Nephron (organoid): ENCODE data around the gene SMIM43.

Experiments
- H3K27ac Mint-ChIP-seq, 3 experiments: 2 replicates each; pipeline ENCODE4 v1.8.0; 2020; ENCODE audit warnings: mixed read lengths in 3 of 3, mild to moderate bottlenecking in 2 of 3, moderate library complexity in 1 of 3
- H3K27me3 Mint-ChIP-seq: 2 replicates; pipeline ENCODE4 v1.8.0; 2021; ENCODE audit warnings: low read depth, mild to moderate bottlenecking, moderate library complexity, mixed read lengths
- H3K36me3 Mint-ChIP-seq: 2 replicates; pipeline ENCODE4 v1.8.0; 2020; ENCODE audit warnings: low read depth, mixed read lengths
- H3K4me1 Mint-ChIP-seq: 2 replicates; pipeline ENCODE4 v1.8.0; 2020; ENCODE audit warnings: mixed read lengths
- H3K4me3 Mint-ChIP-seq, 3 experiments: 2 replicates each; pipeline ENCODE4 v1.8.0; 2020; ENCODE audit warnings: mild to moderate bottlenecking in 3 of 3, mixed read lengths in 3 of 3, moderate library complexity in 2 of 3
- H3K9me3 Mint-ChIP-seq: 2 replicates; pipeline ENCODE4 v1.8.0; 2020; ENCODE audit warnings: mixed read lengths
- CTCF ChIP-seq, 3 experiments: fragments of 200-600 bp; sonication (generic); IDR thresholded peaks; one replicate each; pipeline ENCODE4 v1.5.0; 2021; ENCODE audit warnings: antibody characterized with exemption in 3 of 3; ENCODE audit not compliant: unreplicated experiment in 3 of 3

The SMIM43 gene

GRCh38 chr4:121724671-121725070, 40.3 kb downstream of the SMIM43 start:
- H3K9me3 Mint-ChIP-seq, result no peaks in the 10 kb centered on the region
- H3K27ac Mint-ChIP-seq, result no peak overlapping the region
- peaks cover 4% of the 10 kb centered on the region for H3K27me3 Mint-ChIP-seq
- TF ChIP-seq CTCF (IDR thresholded peaks at IDR 0.05; ENCODE audit: unreplicated experiment in 3 of 3), result no peak
- no peaks in the 10 kb centered on the region for H3K4me1 Mint-ChIP-seq
- no peaks in the 10 kb centered on the region for H3K36me3 Mint-ChIP-seq
- no peak overlapping the region for H3K4me3 Mint-ChIP-seq

DNA sequence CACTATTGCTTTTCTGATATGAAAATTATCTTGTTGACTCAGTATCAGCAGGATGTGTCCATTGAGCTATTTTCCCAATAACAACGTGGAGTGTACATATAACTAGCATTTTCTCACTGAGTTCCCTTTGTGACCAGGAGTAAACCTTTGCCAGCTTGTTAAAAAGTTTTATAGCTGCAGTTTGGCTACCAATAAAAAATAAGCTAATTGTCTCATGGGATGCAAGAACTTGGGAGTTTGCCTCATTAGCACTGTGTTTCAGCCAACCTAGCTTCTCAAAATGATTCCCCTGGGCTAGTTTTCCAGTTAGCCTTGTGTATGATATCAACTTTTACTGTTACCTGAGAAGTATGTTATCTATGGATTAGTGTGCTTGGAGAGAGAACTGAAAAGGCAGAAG, 43.3 kb downstream of the SMIM43 start:
- no peaks in the 10 kb centered on the region for H3K9me3 Mint-ChIP-seq
- H3K4me1 Mint-ChIP-seq, result no peaks in the 10 kb centered on the region
- H3K27ac Mint-ChIP-seq, result no peak overlapping the region
- no peak overlapping the region for H3K4me3 Mint-ChIP-seq
- H3K36me3 Mint-ChIP-seq, result no peaks in the 10 kb centered on the region
- no peak for TF ChIP-seq CTCF (IDR thresholded peaks at IDR 0.05; ENCODE audit: unreplicated experiment in 3 of 3)
- peaks cover 7% of the 10 kb centered on the region for H3K27me3 Mint-ChIP-seq

- no peak for TF ChIP-seq CTCF (IDR thresholded peaks at IDR 0.05; ENCODE audit: unreplicated experiment in 3 of 3)
- Mint-ChIP-seq H3K9me3 (no peaks in the 10 kb centered on the region), H3K4me3 (no peak overlapping the region), H3K4me1 (no peaks in the 10 kb centered on the region), H3K27me3 (peaks cover 6% of the 10 kb centered on the region), H3K36me3 (no peaks in the 10 kb centered on the region), H3K27ac (no peak overlapping the region)
Observed at GRCh38 chr4:121720109-121720508, 44.9 kb downstream of the SMIM43 start.

GRCh38 chr4:121717680-121718237, 47.2 kb downstream of the SMIM43 start:
- no peaks in the 10 kb centered on the region for H3K4me1 Mint-ChIP-seq
- no peaks in the 10 kb centered on the region for H3K9me3 Mint-ChIP-seq
- no peak for TF ChIP-seq CTCF (IDR thresholded peaks at IDR 0.05; ENCODE audit: unreplicated experiment in 3 of 3)
- no peak overlapping the region for H3K4me3 Mint-ChIP-seq
- H3K27ac Mint-ChIP-seq, result no peak overlapping the region
- no peaks in the 10 kb centered on the region for H3K36me3 Mint-ChIP-seq
- H3K27me3 Mint-ChIP-seq, result peaks cover 4% of the 10 kb centered on the region

- H3K27me3 Mint-ChIP-seq, result peaks cover 10% of the 10 kb centered on the region
- H3K36me3 Mint-ChIP-seq, result no peaks in the 10 kb centered on the region
- no peak overlapping the region for H3K4me3 Mint-ChIP-seq
- H3K9me3 Mint-ChIP-seq, result peaks cover 2% of the 10 kb centered on the region
- TF ChIP-seq CTCF (IDR thresholded peaks at IDR 0.05; ENCODE audit: unreplicated experiment in 3 of 3), result no peak
- peaks cover 18% of the 10 kb centered on the region for H3K4me1 Mint-ChIP-seq
- H3K27ac Mint-ChIP-seq, result no peak overlapping the region
Observed at GRCh38 chr4:121714548-121714947, 50.4 kb downstream of the SMIM43 start.

DNA sequence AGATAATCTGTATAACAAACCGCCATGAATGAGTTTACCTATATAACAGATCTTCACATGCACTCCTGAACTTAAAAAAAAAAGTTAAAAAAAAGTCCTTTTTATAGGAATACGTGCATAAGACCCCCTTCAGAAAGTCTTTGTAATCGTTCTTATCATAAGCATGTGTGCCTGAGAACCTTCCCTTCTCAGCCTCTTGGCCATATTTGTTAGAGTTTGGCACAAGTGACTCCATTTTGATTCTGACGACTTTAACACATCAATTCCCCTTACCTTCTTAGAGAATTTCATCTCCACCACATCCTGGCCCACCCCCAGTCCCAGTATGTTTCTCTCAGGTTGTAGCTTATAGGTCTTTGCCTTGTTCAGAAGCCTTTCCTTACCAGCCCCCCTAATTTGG, 52.2 kb downstream of the SMIM43 start:
- H3K36me3 Mint-ChIP-seq, result no peaks in the 10 kb centered on the region
- TF ChIP-seq CTCF (IDR thresholded peaks at IDR 0.05; ENCODE audit: unreplicated experiment in 3 of 3), result no peak
- peaks cover 2% of the 10 kb centered on the region for H3K9me3 Mint-ChIP-seq

More for the DNA sequence above, 52.2 kb downstream of the SMIM43 start:
- H3K4me3 Mint-ChIP-seq, result no peak overlapping the region
- peaks cover 6% of the 10 kb centered on the region for H3K27me3 Mint-ChIP-seq
- peak overlapping the region in 1 of 3 experiments; percentile 80 for H3K27ac Mint-ChIP-seq
- peaks cover 18% of the 10 kb centered on the region for H3K4me1 Mint-ChIP-seq
